T-helper 2 cell (primary cell): Measurements from ENCODE around the gene MAN2B2.

Source experiments
- DNase-seq, 5 experiments: peaks; one replicate each; pipeline versions ENCODE4 v3.0.0 to v3.0.0-alpha.2; 2012 to 2022

Gene MAN2B2

DNA sequence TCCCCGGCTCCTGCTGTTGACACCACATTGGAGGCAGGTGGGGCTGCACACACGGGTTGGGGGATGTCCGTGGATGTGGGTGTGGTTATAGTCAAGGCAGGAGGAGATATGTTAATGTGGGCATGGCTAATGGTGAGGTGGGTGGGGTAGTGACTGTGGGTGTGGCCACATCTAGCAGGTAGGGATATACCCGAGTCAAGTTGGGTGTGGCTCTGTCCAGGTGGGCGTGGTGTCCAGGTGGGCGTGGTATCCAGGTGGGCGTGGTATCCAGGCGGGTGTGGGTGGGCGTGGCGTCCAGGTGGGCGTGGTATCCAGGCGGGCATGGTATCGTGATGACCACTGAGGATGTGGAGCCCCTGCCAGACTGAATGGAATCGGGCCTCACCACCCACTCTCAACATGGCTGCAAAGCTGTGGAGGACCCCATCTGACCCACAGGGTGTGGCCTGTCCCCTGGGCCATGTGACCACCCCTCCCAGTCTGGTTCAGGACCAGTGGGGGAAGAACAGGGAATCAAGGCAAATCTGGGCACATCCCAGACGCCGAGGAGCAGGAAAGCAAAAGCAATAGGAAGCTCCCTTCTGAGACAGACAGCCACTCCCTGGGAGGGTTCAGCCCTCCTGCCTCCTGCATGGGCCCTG, 21.0 kb downstream of the MAN2B2 start:
- DNase-seq: no peak

DNA sequence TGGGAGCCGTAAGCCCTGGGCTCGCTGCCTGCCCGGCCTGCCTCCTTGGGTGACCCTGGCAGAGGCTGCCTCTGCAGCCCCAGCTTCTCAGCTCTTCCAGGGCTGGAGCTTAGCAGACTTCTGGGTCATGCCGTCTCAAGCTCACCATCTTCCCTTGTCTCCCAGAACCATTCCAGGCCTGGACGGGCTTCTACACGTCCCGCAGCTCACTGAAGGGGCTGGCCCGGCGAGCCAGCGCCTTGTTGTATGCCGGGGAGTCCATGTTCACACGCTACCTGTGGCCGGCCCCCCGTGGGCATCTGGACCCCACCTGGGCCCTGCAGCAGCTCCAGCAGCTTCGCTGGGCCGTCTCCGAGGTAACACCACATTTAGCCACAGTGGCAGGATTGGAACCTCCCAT, 22.0 kb downstream of the MAN2B2 start:
- DNase-seq: no peak

DNA sequence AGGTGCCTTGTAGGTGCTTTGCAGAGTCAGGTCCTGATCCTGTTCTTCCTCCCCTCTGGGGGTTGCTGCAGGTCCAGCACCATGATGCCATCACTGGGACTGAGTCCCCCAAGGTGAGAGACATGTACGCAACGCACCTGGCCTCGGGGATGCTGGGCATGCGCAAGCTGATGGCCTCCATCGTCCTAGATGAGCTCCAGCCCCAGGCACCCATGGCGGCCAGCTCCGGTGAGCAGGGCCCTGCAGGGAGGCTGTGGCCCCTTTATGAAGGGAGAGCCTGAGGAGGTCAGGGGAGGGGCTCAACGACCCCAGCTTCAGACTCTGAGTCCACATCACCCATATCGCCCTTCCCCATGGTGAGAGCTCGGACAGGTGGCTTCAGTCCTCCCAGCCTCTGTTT, 23.1 kb downstream of the MAN2B2 start:
- DNase-seq: no peak

DNA sequence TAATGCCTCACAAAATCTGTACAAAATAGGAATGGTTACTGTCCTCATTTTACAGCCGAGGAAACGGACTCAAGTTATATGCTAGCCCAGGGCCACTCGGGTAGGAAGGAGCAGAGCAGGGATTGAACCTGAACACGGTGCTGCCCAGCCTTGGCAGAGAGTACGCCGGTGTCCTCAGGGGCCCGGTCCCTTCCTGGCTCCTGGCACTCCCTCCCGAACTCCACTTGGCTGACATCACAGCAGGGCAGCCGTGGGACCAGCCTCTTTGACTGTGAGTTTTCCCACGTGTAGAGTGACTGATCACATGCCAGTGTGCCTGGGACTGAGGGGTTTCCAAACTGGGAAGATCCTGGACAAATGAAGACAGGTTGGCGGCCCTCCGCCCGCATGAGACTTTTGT, 23.7 kb downstream of the MAN2B2 start:
- no peak for DNase-seq

DNA sequence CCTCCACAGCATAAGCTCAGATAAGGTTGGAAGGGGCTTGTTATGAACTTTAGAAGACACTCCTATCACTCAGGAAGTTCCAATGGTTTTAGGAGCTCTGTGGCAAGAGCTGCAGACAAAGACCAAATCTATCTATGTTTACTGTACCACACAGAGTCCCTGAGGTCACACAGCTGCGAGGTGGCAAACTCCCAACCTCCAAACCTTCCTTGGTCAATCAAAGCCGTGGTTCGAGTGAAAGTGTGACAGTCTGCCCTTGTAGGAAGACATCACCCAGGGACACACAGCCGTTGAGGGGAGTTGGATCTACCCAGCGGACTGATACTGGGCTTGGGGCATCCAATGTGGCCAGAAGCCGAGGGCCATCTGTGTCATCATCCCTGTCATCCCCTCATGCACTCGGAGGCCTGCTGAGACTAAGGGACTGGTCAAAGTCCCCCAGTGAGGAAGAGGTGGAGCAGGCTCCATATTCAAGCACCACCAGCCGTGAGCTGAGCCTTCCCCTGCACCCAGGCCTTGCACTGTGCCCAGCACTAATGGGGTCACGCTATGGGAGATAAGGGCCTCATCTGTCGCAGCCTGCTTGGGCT, 26.8 kb downstream of the MAN2B2 start:
- DNase-seq: no peak

DNA sequence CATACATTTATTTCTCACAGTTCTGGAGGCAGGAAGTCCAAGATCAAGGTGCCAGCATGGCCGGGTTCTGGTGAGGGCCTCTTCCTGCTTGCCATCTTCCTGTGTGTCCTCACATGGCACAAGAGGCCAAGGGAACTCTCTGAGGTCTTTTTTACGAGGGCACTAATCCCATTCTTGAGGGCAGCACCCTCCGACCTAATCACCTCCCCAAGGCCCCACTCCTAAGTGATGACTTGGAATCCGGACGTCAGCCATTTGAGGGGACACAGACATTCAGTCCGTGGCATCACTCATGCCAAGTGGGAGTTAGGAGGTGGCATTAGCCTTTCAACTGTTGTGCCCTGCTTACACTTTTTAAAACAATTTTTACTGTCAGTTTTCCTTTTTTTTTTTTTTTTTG, 27.3 kb downstream of the MAN2B2 start:
- no peak for DNase-seq

DNA sequence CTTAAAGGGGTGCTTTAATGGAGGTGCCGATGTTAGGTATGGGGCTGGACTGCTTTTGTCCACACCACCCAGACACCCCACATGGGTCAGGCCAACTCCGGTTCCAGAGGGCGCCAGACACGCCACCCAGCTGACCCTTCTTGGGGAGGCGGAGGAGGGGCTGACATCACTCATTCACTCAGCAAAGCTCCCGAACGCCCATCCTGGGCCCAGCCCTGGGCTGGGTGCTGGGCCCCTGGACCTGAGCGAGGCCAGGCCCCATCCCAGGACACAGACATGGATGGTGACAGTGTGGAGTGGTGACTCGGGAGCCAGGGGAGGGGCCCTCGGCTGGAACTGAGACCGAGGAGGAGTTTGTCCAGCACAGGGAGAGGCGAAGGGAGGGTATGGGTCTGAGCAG, 28.1 kb downstream of the MAN2B2 start:
- DNase-seq: no peak

DNA sequence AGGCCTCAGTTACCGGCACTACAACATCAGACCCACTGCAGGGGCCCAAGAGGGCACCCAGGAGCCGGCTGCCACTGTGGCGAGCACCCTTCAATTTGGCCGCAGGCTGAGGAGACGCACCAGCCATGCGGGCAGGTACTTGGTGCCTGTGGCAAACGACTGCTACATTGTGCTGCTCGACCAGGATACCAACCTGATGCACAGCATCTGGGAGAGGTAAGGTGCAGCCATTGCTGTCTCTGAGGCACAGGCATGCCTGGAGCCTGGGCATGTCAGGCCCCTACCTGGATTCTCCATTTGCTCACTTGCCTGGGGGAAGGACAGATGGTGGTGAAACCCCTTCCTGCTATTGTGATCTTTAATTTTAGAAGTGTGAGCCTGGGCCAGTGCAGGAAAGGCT, 30.1 kb downstream of the MAN2B2 start:
- no peak for DNase-seq

DNA sequence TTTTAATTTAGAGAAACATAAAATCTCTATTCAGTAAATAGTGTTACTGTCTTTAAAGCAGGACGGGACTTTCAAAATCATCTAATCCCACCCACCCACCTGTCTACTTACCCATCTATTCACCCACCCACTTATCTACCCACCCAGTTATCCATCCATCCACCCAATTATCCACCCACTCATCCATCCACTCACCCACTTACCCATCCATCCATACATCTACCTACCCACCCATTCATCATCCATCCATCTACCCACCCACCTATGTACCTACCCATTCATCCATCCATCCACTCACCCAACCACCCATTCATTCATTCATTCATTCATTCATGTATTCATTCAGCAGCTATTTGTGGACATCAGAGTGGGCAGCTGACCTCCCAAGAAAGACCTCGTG, 30.6 kb downstream of the MAN2B2 start:
- DNase-seq: no peak

DNA sequence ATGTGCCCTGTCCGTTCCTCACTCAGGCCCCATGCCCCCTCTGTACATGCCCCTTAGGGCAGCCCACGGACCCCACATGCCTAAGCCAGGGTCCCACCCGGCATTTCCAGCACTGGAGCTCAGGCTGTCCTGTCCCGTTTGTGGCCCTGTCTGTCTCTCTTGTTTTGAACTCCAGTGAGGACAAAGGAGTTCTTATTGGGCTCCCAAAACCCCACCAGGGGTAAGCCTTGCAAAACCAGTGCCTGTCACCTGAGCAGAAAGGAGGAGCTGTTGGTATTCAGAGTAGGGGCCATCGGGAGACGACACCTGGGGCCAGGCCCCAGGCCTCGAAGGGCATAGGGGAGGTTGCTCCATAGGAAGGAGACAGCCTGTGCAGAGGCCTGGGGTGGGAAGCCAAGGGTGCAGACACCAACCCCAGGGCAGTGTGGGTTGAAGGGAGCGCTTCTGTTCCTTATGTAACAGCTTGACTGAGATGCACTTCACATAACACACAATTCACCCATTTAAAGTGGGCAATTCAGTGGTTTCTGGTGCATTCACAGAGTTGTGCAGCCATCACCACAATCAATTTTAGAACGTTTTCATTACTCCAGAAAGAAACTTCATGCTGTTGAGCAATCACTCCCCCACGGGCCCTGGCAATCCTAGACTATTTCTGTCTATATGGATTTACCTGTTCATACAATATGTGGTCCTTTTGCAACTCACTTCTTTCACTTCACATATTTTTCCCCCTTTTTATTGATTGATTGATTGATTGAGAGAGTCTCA, 31.7 kb downstream of the MAN2B2 start:
- no peak for DNase-seq

DNA sequence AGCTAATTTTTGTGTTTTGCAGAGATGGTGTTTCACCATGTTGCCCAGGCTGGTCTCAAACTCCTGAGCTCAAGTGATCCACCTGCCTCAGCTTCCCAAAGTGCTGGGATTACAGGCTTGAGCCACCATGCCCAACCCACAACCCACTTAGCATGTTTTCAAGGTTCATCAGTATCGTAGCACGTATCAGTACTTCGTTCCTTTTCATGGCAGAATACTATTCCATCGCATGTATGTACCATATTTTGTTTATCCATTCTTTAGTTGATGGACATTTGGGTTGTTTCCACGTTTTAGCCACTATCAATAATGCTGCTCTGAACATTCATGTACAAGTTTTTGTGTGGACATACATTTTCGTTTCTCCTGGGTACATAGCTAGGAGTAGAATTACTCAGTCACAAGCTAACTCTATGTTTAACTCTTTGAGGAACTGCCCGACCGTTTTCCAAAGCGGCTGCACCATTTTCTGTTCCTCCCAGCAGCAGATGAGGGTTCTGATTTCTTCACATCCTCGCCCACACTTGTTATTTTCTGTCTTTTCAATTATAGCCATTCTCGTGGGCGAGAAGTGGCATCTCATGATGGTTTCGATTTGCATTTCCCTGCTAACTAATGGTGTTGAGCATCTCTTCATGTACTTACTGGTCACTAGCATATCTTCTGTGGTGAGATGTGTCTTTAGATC, 32.5 kb downstream of the MAN2B2 start:
- no peak for DNase-seq

DNA sequence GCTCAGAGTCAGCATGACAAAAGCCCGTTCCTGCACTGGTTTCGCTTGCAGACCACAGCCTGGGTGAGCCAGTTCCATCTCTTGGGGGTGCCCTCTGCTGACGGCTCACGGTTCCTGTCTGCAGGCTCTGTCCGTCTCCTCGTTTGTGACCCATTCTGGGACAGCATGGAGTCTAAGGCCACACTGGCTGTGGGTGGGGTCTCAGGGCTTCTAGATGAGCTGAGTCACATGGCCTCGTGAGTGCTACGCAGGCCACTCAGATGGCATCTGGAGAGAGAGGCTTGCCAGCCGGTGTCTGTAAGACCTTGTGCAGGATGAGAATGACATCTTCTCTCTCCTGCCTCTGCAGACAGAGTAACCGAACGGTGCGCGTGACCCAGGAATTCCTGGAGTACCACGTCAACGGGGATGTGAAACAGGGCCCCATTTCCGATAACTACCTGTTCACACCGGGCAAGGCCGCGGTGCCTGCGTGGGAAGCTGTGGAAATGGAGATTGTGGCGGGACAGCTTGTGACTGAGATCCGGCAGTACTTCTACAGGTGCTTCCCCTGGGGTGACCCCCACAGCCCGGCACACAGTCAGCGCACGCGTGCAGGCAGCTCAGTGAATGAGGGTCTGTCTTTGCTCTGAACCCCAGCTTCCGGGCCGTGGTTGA, 33.9 kb downstream of the MAN2B2 start:
- DNase-seq: peak in 1 of 5 experiments; percentile 45

DNA sequence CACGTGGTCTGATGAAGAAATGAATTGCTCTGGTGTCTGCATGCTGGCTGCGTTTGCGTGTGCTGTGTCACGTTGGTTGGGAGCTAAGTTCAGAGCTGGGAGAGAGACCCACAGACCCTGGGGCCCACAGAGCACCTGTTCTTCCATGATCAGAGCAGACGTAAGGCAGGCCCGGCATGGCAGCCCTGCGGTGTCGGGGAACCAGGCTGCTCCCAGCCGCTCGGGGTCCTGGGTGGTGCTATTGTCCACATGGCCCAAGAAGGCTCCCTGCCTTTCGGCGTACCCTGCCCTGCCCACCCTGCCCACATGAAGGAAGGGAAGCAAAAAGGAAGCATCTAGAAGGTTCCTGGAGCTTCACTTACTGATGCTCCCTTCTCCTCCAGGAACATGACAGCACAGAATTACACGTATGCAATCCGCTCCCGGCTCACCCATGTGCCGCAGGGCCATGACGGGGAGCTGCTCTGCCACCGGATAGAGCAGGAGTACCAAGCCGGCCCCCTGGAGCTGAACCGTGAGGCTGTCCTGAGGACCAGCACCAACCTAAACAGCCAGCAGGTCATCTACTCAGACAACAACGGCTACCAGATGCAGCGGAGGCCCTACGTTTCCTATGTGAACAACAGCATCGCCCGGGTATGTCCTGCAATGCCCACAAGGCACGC, 34.6 kb downstream of the MAN2B2 start:
- no peak for DNase-seq

DNA sequence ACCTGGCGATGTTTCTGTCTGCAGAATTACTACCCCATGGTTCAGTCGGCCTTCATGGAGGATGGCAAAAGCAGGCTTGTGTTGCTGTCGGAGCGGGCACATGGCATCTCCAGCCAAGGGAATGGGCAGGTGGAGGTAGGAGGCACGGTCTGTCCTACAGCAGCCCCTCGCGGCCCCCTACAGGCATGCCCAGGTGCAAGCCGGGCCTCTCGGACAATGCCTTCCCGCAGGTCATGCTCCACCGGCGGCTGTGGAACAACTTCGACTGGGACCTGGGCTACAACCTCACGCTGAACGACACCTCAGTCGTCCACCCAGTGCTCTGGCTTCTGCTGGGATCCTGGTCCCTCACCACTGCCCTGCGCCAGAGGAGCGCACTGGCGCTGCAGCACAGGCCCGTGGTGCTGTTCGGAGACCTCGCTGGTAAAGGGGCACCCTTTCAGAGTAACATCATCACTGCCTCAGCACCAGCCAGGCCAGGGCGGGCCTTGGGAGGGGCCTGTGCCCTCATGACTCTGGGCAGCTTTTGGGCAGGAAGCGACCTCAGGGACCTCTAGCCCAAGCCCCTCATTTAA, 36.0 kb downstream of the MAN2B2 start:
- no peak for DNase-seq

DNA sequence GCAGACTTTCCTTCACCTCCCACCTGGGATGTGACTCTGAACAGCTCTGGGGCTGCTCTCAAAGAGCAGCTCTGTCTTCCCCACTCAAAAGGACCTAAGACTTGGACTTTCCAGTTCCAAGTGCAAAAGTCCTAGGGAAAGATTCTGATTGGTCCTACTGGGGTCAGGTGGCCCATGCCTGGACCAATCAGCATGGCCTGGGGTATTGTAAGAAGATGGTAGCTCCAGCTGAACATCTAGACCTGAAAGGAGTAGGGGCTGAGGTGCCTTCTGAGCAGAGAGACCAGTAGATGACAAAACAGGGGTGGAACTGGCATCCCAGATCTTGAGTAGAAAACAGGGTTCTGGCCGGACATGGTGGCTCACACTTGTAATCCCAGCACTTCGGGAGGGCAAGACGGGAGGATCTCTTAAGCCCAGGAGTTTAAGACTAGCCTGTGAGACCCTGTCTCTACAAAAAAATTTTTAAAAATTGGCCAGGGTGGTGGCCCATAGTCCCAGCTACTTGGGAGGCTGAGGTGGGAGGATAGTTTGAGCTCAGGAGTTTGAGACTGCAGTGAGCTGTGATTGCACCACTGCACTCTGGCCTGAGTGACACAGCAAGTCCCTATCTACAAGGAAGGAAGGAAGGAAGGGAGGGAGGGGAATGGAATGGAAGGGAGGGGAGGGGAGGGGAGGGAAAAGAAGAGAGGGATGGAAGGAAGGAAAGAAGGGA, 38.1 kb downstream of the MAN2B2 start:
- DNase-seq: no peak

DNA sequence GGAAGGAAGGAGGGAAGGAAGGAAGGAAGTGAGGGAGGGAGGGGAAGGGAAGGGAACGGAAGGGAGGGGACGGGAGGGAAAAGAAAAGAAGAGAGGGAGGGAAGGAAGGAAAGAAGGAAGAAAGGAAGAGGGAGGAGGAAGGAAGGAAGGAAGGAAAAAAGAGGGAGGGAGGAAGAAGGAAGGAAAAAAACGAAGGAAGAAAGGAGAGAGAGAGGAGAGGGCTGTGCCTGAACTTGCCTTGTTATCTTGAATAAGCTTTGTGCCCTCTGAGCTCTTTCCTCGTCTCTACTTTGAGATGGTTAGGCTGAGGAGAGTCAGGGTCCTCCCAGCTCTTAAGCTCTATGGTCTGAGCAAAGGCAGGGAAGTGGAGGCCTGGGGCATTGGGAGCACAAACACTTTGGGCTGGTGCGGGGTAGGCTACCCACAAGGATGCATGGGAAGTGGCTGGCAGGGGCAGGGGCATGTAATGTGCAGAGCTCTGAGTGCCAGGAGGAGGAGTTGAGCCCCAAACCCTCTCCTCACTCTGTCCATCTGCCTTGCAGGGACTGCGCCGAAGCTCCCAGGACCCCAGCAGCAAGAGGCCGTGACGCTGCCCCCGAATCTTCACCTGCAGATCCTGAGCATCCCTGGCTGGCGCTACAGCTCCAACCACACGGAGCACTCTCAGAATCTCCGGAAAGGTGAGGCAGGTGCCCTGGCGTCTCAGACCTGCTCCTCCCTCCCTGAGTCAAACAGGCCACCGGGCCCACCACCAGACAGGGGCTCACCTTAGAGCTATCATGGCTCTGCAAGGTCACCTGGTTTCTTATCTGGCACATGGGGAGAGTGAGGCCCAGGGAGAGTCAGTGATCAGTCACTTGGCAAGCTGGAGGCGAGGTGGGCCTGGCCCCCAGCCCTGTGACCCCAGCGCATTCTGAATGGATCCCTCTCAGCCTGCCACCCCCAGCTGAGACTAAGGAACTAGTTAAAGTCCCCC, 39.0 kb downstream of the MAN2B2 start:
- DNase-seq: no peak

DNA sequence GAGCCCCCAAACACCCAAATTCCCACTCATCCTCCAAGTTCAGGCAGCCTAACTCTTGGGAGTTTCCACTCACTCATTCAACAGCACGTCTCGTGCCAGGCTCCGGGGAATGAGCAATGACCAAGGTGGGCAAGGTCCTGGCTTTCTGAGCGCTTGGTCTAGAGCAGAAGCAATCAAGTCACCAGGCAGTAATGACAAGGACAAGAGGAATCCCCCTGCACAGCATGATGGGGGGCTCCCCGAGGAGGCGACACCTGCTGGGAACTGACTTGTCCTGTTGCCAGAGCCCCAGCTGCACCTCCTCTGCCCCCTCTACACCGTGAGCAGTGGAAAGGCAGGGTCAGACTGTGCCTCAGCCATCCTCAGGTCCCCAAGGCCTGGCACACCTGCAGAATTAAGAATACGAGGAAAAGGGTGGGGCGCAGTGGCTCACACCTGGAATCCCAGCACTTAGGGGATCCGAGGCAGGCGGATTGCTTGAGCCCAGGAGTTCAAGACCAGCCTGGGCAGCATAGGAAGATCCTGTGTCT, 39.8 kb downstream of the MAN2B2 start:
- DNase-seq: no peak

DNA sequence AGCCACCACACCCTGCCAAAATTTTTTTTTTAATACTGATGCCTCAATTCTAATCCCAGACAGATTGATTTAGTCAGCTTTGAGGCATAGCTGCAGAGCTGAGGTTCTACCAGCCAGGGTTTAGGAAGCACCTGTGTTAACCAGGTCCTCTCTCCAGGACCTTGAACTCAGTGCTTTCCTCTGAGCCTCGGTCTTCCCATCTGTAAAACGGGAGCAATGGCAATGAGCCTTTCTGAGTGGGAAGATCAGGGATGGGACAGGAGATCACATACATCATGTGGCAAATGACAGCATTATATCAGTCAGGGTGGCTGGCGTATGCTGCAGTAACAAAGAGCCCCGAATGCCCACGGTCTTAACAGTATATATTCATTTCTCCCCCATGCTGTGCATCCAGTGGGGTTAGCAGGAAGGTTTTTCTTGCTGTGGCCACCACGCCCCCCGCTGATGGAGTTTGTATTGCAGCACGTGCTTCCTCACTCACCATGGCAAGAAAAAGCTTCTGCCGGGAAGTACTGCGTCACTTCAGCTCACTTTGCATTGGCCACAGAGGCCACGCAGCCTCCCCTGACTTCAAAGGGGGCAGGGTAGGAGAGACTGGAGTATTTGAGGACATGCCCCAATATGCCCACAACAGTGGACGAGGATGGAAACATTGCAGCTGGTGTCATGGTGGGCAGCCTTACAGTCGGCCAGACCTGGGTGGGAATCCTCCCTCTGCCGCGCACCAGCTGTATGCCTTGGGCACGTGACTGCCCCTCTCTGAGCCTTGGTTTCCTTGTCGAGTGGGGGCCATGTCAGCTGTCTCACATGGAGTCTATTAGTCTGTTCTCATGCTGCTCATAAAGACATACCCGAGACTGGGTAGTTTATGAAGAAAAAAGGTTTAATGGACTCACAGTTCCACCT, 41.4 kb downstream of the MAN2B2 start:
- DNase-seq: no peak

DNA sequence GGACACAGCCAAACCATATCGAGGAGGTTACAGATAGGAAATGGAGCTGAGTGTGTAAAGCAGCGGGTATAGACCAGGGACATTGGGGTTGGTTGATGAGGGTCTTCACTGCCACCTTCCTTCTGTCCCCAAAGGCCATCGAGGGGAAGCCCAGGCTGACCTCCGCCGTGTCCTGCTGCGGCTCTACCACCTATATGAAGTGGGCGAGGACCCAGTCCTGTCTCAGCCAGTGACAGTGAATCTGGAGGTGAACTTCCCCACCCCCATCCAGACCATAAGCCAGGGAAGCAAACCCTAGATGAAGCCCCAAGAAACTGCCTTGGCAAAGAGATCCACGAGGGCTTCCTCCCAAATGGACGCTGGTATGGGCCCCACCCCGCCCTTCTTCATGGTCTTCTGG, 42.3 kb downstream of the MAN2B2 start:
- DNase-seq: no peak
